Fibroblast of lung (primary cell): Measurements from ENCODE around the gene CLIC4.
"Not testable (repeated sequence)": the region's sequence is repeated elsewhere in the genome, so short reads cannot be mapped to it uniquely, and the experiment has no call there.

Source experiments
- CTCF ChIP-seq, 2 donors: IDR thresholded peaks in 1 of 2; conservative IDR thresholded peaks in 1 of 2; 1 replicate in 1 of 2; 2 replicates in 1 of 2; pipeline ENCODE4 v1.5.1; 2011 to 2012; ENCODE audit warnings: low read length in 2 of 2, control low read depth in 1 of 2, inconsistent platforms in 1 of 2, low read depth in 1 of 2, mild to moderate bottlenecking in 1 of 2
- EZH2 ChIP-seq: IDR thresholded peaks from 2 replicates; pipeline ENCODE4 v1.5.1; 2012; ENCODE audit warnings: low read length, control low read depth, mild to moderate bottlenecking; ENCODE audit errors: missing control alignments

GRCh38 chr1:24698326-24698725, 46.9 kb upstream of the CLIC4 start:
- not testable (repeated sequence) for TF ChIP-seq EZH2; CTCF (conservative IDR thresholded peaks at IDR 0.05 in 1 of 2, IDR thresholded peaks at IDR 0.05 in 1 of 2; ENCODE audit: low read depth in 1 of 2, low read length in 2 of 2)
